ENCODE measurements around the gene NLRP9.

GRCh38 chr19:55672418-55672817 is 65.8 kb downstream of the NLRP9 start:
- TF ChIP-seq KDM5A (IDR thresholded peaks at IDR 0.05) (no peak), CTCF (IDR thresholded peaks at IDR 0.05) (no peak), SREBF2 (IDR thresholded peaks at IDR 0.05) (no peak), PBX3 (IDR thresholded peaks at IDR 0.05) (no peak), BCL3 (IDR thresholded peaks at IDR 0.05) (no peak), ZFP36 (IDR thresholded peaks at IDR 0.05; ENCODE audit: borderline replicate concordance, partially characterized antibody) (no peak), POLR2A (IDR thresholded peaks at IDR 0.05; ENCODE audit: low read length) (no peak), NFE2L2 (conservative IDR thresholded peaks at IDR 0.05; ENCODE audit: low read length) (no peak), EHMT2 (IDR thresholded peaks at IDR 0.05; ENCODE audit: low read depth) (no peak), REST (IDR thresholded peaks at IDR 0.05) (no peak), SMC3 (IDR thresholded peaks at IDR 0.05) (no peak), HES2 (IDR thresholded peaks at IDR 0.05) (no peak), RARB (CRISPR knock-in tag; IDR thresholded peaks at IDR 0.05) (no peak)

Data from A549 (cell line).